SK-N-MC (cell line): ENCODE results near the gene HNRNPR.

Source experiments
- EZH2 ChIP-seq: fragments of 200-600 bp; sonication (generic); IDR thresholded peaks from one replicate; pipeline ENCODE4 v1.6.1; 2017; ENCODE audit warnings: antibody characterized with exemption
- FOXP2 ChIP-seq: optimal IDR thresholded peaks from 2 replicates; pipeline ENCODE3; 2011; ENCODE audit warnings: mild to moderate bottlenecking, moderate library complexity; ENCODE audit not compliant: insufficient read depth; ENCODE audit errors: extremely low read length, control extremely low read depth
- POLR2AphosphoS5 ChIP-seq: IDR thresholded peaks from 2 replicates; pipeline ENCODE4 v1.6.1; 2012; ENCODE audit warnings: mild to moderate bottlenecking, low read depth, low read length, borderline replicate concordance

DNA sequence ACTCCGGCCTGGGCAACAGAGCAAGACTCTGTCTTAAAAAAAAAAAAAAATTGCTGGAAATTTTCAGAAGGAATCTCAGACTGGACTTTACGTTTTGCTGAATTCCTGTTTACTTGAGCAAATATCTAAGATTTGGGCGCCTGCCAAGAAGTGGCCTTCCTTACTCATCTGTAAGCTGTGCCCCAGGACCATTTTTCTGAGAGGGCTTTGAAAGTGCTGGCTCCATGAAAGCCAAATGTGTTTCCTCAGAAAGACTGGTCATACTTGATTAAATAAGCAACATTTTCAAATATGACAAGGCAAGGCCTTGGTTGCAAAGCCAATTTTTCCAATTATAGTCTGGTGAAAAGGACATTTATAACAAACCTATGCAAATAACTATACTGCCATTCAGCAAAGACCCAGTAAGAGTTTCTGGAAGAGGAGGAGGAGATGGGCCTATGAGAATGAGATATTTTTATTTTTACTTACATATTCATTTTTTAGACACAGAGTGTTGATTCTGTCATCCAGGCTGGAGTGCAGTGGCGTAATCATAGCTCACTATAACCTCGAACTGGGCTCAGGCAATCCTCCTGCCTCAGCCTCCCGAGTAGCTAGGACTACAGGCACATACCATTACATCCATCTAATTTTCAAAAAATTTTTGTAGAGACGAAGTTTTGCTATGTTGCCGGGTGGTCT, 70.5 kb downstream of the HNRNPR start:
- TF ChIP-seq POLR2AphosphoS5 (no peak), EZH2 (no peak), FOXP2 (no peak)
